SK-N-SH treated with all-trans-retinoic acid at 6 μM for 48 hours (cell line): Measurements from ENCODE around the gene TBX5.

ENCODE experiments used
- ATAC-seq: fragments of 200-7000 bp; cut with Tn5 transposase; 3 replicates; pipeline ENCODE4 v1.9.1; 2020; ENCODE audit warnings: mild to moderate bottlenecking, moderate library complexity
- BACH2 ChIP-seq: fragments of 250-450 bp; sonication (Bioruptor Pico); IDR thresholded peaks from 2 replicates; pipeline ENCODE4 v1.9.0; 2021; ENCODE audit warnings: mild to moderate bottlenecking, borderline replicate concordance
- CSDC2 ChIP-seq: fragments of 250-450 bp; sonication (Bioruptor Pico); IDR thresholded peaks from 2 replicates; pipeline ENCODE4 v1.5.0; 2020; ENCODE audit warnings: mild to moderate bottlenecking, moderate library complexity
- CSRNP3 ChIP-seq: fragments of 250-450 bp; sonication (Bioruptor Pico); IDR thresholded peaks from 2 replicates; pipeline ENCODE4 v1.5.1; 2021; ENCODE audit warnings: mild to moderate bottlenecking, moderate library complexity
- ISL1 ChIP-seq: fragments of 250-450 bp; sonication (Bioruptor Pico); IDR thresholded peaks from 2 replicates; pipeline ENCODE4 v2.1.2; 2022; ENCODE audit warnings: mild to moderate bottlenecking, moderate library complexity
- PATZ1 ChIP-seq: fragments of 250-450 bp; sonication (Bioruptor Pico); IDR thresholded peaks from 2 replicates; pipeline ENCODE4 v1.8.0; 2020; ENCODE audit warnings: mild to moderate bottlenecking, moderate library complexity, borderline replicate concordance
- POU6F1 ChIP-seq: fragments of 250-450 bp; sonication (Bioruptor Pico); IDR thresholded peaks from 2 replicates; pipeline ENCODE4 v1.8.0; 2021; ENCODE audit warnings: low read depth, mild to moderate bottlenecking, moderate library complexity, borderline replicate concordance
- PPARA ChIP-seq: fragments of 250-450 bp; sonication (Bioruptor Pico); IDR thresholded peaks from 2 replicates; pipeline ENCODE4 v1.5.0; 2020; ENCODE audit warnings: mild to moderate bottlenecking, borderline replicate concordance
- SNAI2 ChIP-seq: fragments of 250-450 bp; sonication (Bioruptor Pico); IDR thresholded peaks from 2 replicates; pipeline ENCODE4 v1.5.0; 2020; ENCODE audit warnings: mild to moderate bottlenecking, moderate library complexity
- TCF4 ChIP-seq: fragments of 250-450 bp; sonication (Bioruptor Pico); IDR thresholded peaks from 2 replicates; pipeline ENCODE4 v1.8.0; 2021; ENCODE audit warnings: mild to moderate bottlenecking, moderate library complexity, borderline replicate concordance
- TSHZ2 ChIP-seq: fragments of 250-450 bp; sonication (Bioruptor Pico); IDR thresholded peaks from 2 replicates; pipeline ENCODE4 v1.5.0; 2020; ENCODE audit warnings: mild to moderate bottlenecking, moderate library complexity
- ZFP3 ChIP-seq: fragments of 250-450 bp; sonication (Bioruptor Pico); IDR thresholded peaks from 2 replicates; pipeline ENCODE4 v1.5.0; 2020; ENCODE audit warnings: mild to moderate bottlenecking, moderate library complexity
- ZFP30 ChIP-seq: fragments of 450-650 bp; formaldehyde crosslinking; IDR thresholded peaks from 2 replicates; pipeline ENCODE4 v1.5.0; 2022; ENCODE audit warnings: mild to moderate bottlenecking, moderate library complexity
- ZNF565 ChIP-seq: fragments of 450-650 bp; formaldehyde crosslinking; conservative IDR thresholded peaks from 2 replicates; pipeline ENCODE4 v1.5.0; 2020; ENCODE audit warnings: low read depth, mild to moderate bottlenecking, moderate library complexity
- ZNF8 ChIP-seq: fragments of 450-650 bp; formaldehyde crosslinking; IDR thresholded peaks from 2 replicates; pipeline ENCODE4 v1.5.0; 2020; ENCODE audit warnings: mild to moderate bottlenecking, moderate library complexity
- TF ChIP-seq, protein P1 (sequence below): fragments of 250-450 bp; sonication (Bioruptor Pico); IDR thresholded peaks from 2 replicates; pipeline ENCODE4 v1.5.1; 2020; ENCODE audit warnings: low read depth, mild to moderate bottlenecking, moderate library complexity

TBX5 gene

GRCh38 chr12:114305446-114305845 lies 100.5 kb downstream of the TBX5 start:
- no peak for ATAC-seq
- TF ChIP-seq BACH2 (CRISPR knock-in tag): no peak
- TF ChIP-seq PPARA (CRISPR knock-in tag): no peak
- TF ChIP-seq, protein P1, sequence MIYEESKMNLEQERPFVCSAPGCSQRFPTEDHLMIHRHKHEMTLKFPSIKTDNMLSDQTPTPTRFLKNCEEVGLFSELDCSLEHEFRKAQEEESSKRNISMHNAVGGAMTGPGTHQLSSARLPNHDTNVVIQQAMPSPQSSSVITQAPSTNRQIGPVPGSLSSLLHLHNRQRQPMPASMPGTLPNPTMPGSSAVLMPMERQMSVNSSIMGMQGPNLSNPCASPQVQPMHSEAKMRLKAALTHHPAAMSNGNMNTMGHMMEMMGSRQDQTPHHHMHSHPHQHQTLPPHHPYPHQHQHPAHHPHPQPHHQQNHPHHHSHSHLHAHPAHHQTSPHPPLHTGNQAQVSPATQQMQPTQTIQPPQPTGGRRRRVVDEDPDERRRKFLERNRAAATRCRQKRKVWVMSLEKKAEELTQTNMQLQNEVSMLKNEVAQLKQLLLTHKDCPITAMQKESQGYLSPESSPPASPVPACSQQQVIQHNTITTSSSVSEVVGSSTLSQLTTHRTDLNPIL (CRISPR knock-in tag): no peak
- no peak for TF ChIP-seq TSHZ2
- TF ChIP-seq SNAI2 (CRISPR knock-in tag): no peak
- TF ChIP-seq CSRNP3 (CRISPR knock-in tag): no peak
- TF ChIP-seq PATZ1: no peak
- TF ChIP-seq CSDC2 (CRISPR knock-in tag): no peak
- no peak for TF ChIP-seq ZFP30 (CRISPR knock-in tag)
- TF ChIP-seq ZFP3 (CRISPR knock-in tag): no peak
- no peak for TF ChIP-seq ZNF8
- no peak for TF ChIP-seq ISL1
- no peak for TF ChIP-seq TCF4
- no peak for TF ChIP-seq POU6F1 (CRISPR knock-in tag)
- TF ChIP-seq ZNF565 (CRISPR knock-in tag): no peak
